Thyroid gland (tissue), 4 donors: ENCODE data around the gene STIM2.

Experiments used
- CTCF ChIP-seq, 6 experiments: fragments of 200-600 bp in 3 of 6; fragments of 450-650 bp in 3 of 6; sonication (generic) in 3 of 6; IDR thresholded peaks; one replicate each; pipeline ENCODE4 v1.5.1; 2016 to 2019; ENCODE audit warnings: antibody characterized with exemption in 6 of 6, mild to moderate bottlenecking in 2 of 6, inconsistent platforms in 1 of 6, moderate library complexity in 1 of 6
- POLR2A ChIP-seq, 2 donors: fragments of 450-650 bp; IDR thresholded peaks; one replicate each; pipeline ENCODE4 v1.6.1; 2017; ENCODE audit warnings: antibody characterized with exemption in 2 of 2, mild to moderate bottlenecking in 2 of 2, moderate library complexity in 1 of 2

- TF ChIP-seq CTCF (IDR thresholded peaks at IDR 0.05) = no peak
- no peak for TF ChIP-seq POLR2A (IDR thresholded peaks at IDR 0.05)
These were observed 40.1 kb downstream of the STIM2 start for GRCh38 chr4:26900765-26901164.
